Measurements from ENCODE around the gene TMEM123. TPM values are rescaled to one million over a fixed set of nuclear protein-coding genes. Genes with fewer than 3 reads are reported as not detected.

TMEM123 gene
- total RNA-seq, 1 donor from 2014 or later: 248 TPM

GRCh38 chr11:102393272-102393730 is 59.3 kb downstream of the TMEM123 start:
- TF ChIP-seq, protein P1, sequence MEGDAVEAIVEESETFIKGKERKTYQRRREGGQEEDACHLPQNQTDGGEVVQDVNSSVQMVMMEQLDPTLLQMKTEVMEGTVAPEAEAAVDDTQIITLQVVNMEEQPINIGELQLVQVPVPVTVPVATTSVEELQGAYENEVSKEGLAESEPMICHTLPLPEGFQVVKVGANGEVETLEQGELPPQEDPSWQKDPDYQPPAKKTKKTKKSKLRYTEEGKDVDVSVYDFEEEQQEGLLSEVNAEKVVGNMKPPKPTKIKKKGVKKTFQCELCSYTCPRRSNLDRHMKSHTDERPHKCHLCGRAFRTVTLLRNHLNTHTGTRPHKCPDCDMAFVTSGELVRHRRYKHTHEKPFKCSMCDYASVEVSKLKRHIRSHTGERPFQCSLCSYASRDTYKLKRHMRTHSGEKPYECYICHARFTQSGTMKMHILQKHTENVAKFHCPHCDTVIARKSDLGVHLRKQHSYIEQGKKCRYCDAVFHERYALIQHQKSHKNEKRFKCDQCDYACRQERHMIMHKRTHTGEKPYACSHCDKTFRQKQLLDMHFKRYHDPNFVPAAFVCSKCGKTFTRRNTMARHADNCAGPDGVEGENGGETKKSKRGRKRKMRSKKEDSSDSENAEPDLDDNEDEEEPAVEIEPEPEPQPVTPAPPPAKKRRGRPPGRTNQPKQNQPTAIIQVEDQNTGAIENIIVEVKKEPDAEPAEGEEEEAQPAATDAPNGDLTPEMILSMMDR (IDR thresholded peaks at IDR 0.05; ENCODE audit: unreplicated experiment): no peak
- Mint-ChIP-seq H3K9me3 (ENCODE audit: low read depth) (peaks cover 2% of the 10 kb centered on the region), H3K27me3 (no peaks in the 10 kb centered on the region), H3K36me3 (ENCODE audit: insufficient read depth) (peaks cover 26% of the 10 kb centered on the region), H3K4me3 (ENCODE audit: low read depth) (no peak overlapping the region), H3K4me1 (ENCODE audit: low read depth) (peaks cover 1% of the 10 kb centered on the region), H3K27ac (peak overlapping the region; percentile 65)
- no peak for DNase-seq (ENCODE audit: low spot score, unreplicated experiment)

- Mint-ChIP-seq H3K4me1 (ENCODE audit: low read depth) (peaks cover 4% of the 10 kb centered on the region), H3K36me3 (ENCODE audit: insufficient read depth) (peaks cover 30% of the 10 kb centered on the region), H3K27ac (no peak overlapping the region), H3K4me3 (ENCODE audit: low read depth) (no peak overlapping the region), H3K27me3 (no peaks in the 10 kb centered on the region), H3K9me3 (ENCODE audit: low read depth) (peaks cover 4% of the 10 kb centered on the region)
- TF ChIP-seq, protein P1 (IDR thresholded peaks at IDR 0.05; ENCODE audit: unreplicated experiment): no peak
- DNase-seq (ENCODE audit: low spot score, unreplicated experiment): no peak
These were observed 60.9 kb downstream of the TMEM123 start for GRCh38 chr11:102391549-102392237.

- TF ChIP-seq, protein P1 (IDR thresholded peaks at IDR 0.05; ENCODE audit: unreplicated experiment): peak; percentile 73
These were observed 61.7 kb downstream of the TMEM123 start for GRCh38 chr11:102390667-102391465.

DNA sequence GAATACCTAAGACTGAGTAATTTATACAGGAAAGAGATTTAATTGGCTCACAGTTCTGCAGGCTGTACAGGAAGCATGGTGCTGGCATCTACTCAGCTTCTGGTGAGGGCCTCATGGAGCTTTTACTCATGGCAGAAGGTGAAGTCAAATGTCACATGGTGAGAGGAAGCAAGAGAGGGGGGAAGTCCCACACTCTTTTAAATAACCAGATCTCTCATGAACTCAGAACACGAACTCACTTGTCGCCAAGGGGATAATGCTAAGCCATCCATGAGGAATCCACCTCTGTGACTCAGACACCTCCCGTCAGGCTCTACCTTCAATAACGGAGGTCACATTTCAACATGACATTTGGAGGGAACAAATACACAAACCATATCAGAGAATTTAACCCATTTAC is 63.3 kb downstream of the TMEM123 start:
- no peak overlapping the region for H3K27ac Mint-ChIP-seq
- H3K27me3 Mint-ChIP-seq: no peaks in the 10 kb centered on the region
- H3K4me3 Mint-ChIP-seq (ENCODE audit: low read depth): no peak overlapping the region
- TF ChIP-seq, protein P1 (IDR thresholded peaks at IDR 0.05; ENCODE audit: unreplicated experiment): no peak
- DNase-seq (ENCODE audit: low spot score, unreplicated experiment): no peak
- peaks cover 32% of the 10 kb centered on the region for H3K36me3 Mint-ChIP-seq (ENCODE audit: insufficient read depth)
- H3K4me1 Mint-ChIP-seq (ENCODE audit: low read depth): peaks cover 27% of the 10 kb centered on the region
- H3K9me3 Mint-ChIP-seq (ENCODE audit: low read depth): peaks cover 4% of the 10 kb centered on the region

More at GRCh38 chr11:102390667-102391465, 61.7 kb downstream of the TMEM123 start:
- Mint-ChIP-seq H3K36me3 (ENCODE audit: insufficient read depth) (peaks cover 31% of the 10 kb centered on the region), H3K4me1 (ENCODE audit: low read depth) (peaks cover 11% of the 10 kb centered on the region), H3K27ac (peak overlapping the region; percentile 72), H3K4me3 (ENCODE audit: low read depth) (no peak overlapping the region), H3K27me3 (no peaks in the 10 kb centered on the region), H3K9me3 (ENCODE audit: low read depth) (peaks cover 4% of the 10 kb centered on the region)
- DNase-seq (ENCODE audit: low spot score, unreplicated experiment): no peak

GRCh38 chr11:102387043-102387781 is 65.4 kb downstream of the TMEM123 start:
- peaks cover 47% of the 10 kb centered on the region for H3K4me1 Mint-ChIP-seq (ENCODE audit: low read depth)
- H3K9me3 Mint-ChIP-seq (ENCODE audit: low read depth): peaks cover 4% of the 10 kb centered on the region
- no peak overlapping the region for H3K4me3 Mint-ChIP-seq (ENCODE audit: low read depth)
- H3K27me3 Mint-ChIP-seq: no peaks in the 10 kb centered on the region
- no peak for DNase-seq (ENCODE audit: low spot score, unreplicated experiment)
- H3K36me3 Mint-ChIP-seq (ENCODE audit: insufficient read depth): peaks cover 33% of the 10 kb centered on the region
- TF ChIP-seq, protein P1 (IDR thresholded peaks at IDR 0.05; ENCODE audit: unreplicated experiment): no peak
- no peak overlapping the region for H3K27ac Mint-ChIP-seq
